HG02852 (cell line): ENCODE data around the gene TNFRSF8.
A peak's percentile ranks its signal among the peaks of the same experiment; 100 is the strongest.

Experiments
- ATAC-seq: cut with Tn5 transposase; IDR thresholded peaks from one replicate; pipeline ENCODE4 v1.9.1; 2021; ENCODE audit warnings: mild to moderate bottlenecking, moderate library complexity; ENCODE audit not compliant: unreplicated experiment

The TNFRSF8 gene

DNA sequence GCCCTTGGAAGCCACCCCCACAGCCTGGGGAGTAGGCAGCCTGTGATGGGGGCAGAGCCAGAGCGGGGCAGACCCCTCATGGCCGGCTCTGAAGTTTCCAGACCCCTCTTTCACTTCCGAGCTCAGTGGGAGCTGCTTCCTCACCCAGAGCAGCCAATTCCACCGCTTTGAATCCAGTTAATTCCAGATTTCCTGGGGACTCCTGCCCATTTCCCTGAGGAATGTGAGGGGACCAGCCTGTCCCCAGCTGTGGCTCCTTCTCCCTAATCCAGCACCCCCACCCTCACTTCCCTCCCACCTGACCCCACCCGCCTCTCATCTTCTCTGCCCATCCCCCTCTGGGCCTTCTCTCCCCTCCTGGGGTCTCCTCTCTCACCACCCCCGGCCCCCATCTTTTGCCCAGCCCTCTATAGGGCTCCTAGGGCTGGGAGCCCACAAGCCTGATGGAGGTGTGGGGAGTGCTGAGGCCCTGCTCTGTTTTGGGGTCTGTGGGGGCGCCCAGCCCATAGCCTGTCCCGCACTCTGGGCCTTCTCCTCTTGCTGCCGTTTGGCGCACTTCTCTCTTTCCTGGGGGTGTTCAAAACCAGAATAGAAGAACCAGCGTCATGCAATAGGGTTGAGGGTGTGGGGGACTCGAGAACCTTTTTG is 77.5 kb downstream of the TNFRSF8 start:
- ATAC-seq: no peak

DNA sequence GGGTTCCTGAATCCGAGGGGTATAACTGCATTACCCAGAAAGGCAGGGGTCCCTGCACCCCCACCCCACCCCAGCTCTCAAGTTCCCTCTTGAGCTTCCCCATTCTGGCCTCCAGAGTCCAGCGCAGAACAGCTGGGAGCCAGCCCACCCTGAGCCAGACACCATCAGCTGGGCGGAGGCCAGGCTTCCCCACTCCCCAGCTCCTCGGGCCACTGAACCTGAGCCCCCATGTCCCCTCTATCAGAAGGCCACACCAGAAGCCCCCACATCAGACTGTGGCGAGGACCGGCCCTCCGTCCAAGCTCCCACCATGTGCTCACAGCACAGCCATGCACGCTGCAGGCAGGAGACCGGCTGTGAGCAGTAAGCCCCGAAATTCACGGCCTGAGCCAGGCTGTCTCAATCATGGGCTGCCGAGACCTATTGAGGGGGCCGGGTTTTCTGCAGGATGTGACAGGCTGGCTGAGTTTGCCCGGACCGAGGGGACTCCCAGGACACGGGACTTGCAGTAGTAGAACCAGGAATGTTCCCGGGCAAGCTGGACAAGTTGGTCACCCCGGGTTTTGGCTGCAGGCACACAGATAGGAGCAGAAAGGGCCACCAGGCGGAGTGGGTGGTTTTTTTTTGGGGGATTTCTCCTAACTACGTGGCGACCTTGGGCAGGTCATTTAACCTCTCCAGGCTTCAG is 78.2 kb downstream of the TNFRSF8 start:
- ATAC-seq: no peak

DNA sequence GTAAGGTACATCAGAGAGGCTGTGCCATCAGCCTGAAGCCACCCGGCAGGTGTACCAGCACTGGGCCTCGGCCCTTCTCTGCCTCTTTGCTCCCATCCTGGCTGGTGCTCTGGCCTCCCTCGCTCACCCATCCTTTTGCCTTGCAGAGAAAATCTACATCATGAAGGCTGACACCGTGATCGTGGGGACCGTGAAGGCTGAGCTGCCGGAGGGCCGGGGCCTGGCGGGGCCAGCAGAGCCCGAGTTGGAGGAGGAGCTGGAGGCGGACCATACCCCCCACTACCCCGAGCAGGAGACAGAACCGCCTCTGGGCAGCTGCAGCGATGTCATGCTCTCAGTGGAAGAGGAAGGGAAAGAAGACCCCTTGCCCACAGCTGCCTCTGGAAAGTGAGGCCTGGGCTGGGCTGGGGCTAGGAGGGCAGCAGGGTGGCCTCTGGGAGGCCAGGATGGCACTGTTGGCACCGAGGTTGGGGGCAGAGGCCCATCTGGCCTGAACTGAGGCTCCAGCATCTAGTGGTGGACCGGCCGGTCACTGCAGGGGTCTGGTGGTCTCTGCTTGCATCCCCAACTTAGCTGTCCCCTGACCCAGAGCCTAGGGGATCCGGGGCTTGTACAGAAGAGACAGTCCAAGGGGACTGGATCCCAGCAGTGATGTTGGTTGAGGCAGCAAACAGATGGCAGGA is 79.2 kb downstream of the TNFRSF8 start:
- no peak for ATAC-seq

DNA sequence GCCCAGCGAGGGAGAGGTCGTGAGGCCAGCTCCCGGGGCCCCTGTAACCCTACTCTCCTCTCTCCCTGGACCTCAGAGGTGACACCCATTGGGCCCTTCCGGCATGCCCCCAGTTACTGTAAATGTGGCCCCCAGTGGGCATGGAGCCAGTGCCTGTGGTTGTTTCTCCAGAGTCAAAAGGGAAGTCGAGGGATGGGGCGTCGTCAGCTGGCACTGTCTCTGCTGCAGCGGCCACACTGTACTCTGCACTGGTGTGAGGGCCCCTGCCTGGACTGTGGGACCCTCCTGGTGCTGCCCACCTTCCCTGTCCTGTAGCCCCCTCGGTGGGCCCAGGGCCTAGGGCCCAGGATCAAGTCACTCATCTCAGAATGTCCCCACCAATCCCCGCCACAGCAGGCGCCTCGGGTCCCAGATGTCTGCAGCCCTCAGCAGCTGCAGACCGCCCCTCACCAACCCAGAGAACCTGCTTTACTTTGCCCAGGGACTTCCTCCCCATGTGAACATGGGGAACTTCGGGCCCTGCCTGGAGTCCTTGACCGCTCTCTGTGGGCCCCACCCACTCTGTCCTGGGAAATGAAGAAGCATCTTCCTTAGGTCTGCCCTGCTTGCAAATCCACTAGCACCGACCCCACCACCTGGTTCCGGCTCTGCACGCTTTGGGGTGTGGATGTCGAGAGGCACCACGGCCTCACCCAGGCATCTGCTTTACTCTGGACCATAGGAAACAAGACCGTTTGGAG is 80.0 kb downstream of the TNFRSF8 start:
- ATAC-seq: no peak

DNA sequence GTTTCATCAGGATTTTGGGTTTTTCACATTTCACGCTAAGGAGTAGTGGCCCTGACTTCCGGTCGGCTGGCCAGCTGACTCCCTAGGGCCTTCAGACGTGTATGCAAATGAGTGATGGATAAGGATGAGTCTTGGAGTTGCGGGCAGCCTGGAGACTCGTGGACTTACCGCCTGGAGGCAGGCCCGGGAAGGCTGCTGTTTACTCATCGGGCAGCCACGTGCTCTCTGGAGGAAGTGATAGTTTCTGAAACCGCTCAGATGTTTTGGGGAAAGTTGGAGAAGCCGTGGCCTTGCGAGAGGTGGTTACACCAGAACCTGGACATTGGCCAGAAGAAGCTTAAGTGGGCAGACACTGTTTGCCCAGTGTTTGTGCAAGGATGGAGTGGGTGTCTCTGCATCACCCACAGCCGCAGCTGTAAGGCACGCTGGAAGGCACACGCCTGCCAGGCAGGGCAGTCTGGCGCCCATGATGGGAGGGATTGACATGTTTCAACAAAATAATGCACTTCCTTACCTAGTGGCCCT is 80.6 kb downstream of the TNFRSF8 start:
- ATAC-seq: no peak

DNA sequence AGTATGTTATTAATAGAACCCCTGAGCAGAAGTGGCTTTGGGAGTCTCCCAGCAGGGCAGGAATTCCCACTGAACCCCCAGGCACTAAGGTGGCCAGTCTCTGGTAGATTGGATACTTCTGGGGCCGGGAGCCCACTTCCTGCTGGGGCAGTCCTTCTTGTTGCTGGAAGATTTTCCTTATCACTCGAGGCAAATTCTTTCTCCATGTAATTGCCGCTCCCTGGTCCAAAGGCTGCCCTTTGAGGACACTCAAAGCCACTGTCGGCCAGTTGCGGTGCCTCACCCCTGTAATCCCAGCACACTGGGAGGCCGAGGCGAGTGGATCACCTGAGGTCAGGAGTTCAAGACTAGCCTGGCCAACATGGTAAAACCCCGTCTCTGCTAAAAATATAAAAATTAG is 81.1 kb downstream of the TNFRSF8 start:
- no peak for ATAC-seq

DNA sequence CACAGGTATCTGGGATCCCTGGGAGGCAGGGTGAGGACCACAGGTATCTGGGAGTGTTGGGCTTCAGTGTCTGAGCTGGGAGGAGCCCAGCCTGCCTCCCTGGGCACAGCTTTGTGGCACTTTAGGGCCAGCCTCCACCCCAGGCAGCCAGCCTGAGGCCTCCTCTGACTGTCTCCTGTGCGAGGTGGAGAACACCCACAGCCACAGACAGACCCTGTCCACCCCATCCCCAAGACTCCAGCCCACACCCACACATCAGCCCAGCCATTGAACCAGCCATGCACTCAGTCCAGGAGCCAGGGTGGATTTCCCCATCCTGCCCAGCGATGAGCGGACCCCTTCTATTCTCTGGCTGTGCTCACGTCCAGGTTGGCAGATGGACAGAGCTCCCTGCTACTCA is 81.9 kb downstream of the TNFRSF8 start:
- ATAC-seq: no peak

DNA sequence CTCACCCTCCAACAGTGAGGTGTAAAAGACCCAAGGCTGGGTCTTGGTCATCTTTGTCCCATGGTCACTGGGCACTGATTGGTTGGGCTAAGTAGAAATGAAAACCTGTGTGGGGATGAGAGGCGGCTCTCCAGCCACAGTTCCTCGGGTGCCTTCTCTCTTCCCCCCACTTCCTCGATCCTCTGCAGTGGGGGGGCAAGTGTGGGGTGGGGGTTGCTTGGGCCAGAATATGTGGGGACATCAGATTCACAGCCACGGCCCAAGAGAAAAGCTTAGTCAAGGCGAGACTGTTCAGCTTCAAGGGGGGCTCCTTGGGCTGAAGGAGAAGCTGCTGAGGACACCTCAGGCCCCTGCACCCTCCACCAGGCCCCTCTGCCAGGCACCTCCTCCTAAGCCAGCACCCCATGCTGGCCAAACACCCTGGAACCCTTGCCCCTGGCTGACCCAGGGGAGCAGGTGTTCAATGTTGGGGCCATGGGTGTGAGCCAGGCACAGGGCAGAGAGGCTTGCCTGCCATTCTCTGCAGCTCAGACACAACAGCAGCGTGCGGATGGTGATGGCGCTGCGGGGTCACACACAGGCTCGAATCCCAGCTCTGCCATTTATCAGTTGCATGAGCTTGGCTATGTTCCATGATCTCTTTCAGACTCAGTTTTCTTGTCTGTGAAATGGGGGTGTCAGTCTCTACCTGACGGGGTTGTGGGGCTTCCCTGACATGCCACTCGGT is 82.7 kb downstream of the TNFRSF8 start:
- ATAC-seq: no peak

DNA sequence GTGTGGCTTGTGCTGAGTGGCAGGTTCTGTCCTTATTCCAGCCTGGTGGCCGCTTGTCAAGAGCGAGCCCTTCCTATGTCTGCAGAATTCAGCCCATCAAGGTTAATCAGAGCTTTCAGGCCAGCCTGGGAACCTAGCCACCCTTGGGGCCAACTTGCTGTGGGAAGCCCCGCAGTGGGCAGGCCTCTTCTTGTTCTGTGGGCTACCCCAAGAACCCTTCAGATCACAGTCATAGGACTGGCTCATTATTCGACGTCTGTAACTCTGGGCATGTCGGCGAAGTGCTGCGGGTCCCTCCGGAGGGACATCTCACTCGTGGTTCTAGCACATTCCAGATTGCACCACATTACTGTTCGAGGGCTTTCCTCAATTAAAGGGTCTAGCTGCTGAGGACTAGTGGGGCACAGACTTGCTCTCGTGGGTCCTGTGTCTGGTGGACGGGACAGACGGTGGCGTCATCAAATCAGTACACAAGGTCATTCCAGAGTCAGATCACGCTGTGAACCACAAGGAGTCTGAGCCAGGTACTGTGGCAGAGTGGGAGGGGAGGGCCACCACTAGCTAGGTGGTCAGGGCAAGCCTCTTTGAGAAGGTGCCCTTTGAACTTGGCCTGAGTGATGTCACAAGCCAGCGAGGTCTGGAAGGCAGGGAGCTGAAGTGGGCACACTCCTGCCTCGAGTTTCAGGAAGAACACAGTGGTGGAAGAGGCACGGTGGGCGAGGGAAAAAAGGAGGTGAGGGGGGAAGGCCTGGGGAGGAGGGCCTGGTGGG is 83.4 kb downstream of the TNFRSF8 start:
- no peak for ATAC-seq

DNA sequence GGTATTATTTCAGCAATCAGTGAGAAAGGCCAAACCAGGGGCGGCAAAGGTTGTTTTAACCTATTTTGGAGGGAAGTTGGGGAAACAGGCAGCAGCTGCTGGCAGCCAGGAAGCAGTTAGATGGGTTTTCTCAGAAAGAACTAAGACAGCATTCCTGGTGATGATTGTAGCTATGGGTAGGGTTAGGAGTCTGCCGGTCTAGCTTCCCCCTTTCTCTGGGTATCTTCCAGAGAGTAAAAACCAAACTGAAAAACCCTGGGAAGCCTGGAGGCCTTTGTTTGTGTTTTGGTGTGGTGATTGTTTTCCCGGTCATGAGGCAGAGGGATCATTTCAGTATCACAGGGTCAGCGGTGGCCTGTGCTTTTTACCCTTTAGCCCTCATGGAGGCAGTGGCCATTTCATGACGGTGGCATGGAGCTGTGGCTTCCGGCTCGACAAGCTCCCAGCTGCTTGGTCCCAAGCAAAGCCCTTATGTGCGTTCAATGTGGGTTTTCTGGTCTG is 84.1 kb downstream of the TNFRSF8 start:
- ATAC-seq: no peak

DNA sequence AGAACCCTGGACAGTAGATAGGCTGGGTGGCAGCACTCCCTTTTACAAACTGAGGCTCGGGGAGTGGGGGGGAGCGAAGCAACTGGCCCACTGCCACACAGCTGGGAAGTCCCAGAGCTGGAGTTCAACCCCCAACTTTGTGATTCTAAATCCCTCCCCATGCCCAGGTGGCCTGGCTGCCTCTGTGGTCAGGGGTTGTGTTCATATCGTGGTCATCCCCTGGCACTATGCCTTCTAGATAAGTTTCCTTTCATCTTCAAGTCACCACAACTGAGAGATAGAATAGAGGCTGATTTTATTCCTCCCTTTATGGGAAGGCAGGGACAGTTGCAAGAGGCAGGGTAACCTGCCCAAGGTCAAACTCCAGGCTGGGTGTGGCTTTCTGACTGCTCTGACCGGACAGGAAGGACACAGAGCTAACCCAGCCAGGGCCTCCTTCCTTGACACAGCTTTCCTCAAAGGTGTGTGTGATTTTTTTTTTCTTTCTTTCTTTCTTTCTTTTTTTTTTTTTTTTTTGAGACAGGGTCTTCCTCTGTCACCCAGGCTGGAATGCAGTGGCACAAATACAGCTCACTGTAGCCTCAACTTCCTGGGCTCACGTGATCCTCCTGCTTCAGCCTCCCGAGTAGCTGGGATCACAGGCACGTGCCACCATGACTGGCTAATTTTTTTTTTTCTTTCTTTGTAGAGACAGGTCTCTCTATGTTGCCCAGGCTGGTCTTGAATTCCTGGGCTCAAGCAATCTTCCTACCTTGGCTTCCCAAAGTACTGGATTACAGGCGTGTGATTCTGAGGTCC is 85.3 kb downstream of the TNFRSF8 start:
- no peak for ATAC-seq

DNA sequence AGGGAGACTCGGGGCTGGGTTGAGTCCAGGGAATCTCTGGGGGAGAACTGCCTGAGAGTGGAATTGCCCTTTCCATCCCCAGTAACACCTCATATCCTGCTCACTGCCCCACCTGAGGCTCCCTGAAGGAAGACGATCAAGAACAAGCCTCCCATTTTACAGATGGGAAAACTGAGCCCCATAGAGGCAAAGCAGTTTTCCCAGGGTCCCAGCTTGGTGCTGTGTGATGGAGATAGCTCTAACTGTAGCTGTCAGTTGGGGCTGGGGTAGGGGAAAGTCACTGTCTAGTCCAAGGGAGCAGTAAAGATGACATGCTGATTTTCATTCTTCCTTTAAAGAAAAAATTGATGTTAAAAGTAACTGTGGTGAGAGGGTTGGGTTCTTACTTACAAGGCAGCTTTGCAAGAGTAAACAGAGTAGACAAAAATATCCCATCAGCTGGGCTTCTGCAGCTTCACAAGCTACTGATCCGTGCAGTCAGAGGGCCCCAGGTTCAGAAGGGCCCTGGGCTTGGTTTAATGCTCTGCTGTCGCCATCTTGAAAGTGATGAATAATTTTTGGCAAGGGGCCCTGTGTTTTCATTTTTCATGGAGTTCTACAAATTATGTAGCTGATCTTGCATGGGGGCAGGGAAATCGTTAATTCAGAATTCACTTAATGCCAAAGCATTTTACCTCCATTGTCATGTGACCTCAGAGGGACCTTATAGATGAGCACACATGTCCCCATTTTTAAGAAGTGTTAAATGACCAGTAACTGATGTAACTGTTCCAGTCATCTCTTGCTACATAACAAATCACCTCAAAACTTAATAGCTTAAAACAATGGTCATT is 86.1 kb downstream of the TNFRSF8 start:
- ATAC-seq: no peak

DNA sequence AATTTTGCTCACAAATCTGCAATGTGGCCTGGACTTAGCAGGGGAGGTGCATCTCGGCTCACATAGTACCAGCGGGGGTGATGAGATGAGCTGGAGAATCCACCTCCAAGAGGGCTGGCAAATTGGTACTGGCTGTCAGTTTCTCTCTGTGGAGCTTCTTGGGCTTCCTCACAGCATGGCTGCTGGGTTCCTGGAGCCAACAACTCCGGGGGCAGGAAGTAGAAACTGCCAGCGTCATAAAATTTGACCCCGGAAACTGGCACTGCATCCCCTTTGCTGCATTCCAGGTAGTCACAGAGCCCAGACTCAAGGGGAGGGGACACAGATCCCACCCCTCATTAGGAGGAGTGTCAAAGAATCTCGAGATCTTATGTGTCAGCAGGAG is 86.7 kb downstream of the TNFRSF8 start:
- no peak for ATAC-seq

DNA sequence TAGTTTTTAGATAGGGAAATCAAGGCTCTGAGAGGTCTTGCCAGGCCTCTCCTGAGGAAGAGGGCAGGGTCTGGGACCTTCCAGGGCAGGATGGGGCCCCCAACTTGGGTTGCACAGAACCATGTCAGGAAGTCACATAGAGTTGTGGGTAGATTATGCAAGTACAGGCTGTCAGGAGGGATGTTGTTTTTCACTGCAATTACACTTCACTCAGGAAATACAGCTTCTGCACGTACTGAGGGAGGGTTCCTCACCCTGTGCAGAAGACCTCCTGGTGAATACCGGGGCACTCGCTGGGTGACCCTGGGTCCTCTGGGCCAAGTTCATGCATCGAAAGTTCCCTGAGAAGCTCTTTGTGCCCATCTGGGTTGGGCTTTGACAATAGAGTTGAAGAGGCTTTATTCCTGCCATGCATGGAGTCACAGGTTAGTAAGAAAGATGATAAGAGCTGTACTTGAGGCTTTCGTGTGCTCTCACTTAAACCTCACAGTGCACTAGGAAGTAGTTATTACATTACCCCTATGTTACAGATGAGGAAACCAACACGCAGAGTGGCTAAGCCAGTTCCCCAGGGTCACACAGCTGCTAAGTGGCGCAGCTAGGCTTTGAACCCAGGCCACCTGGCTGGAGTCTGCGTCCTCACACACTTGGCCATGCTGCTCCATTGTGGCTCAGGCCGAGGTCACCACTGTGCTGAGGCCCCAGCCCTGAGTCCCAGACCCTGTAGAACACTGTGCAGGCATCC is 87.5 kb downstream of the TNFRSF8 start:
- no peak for ATAC-seq

DNA sequence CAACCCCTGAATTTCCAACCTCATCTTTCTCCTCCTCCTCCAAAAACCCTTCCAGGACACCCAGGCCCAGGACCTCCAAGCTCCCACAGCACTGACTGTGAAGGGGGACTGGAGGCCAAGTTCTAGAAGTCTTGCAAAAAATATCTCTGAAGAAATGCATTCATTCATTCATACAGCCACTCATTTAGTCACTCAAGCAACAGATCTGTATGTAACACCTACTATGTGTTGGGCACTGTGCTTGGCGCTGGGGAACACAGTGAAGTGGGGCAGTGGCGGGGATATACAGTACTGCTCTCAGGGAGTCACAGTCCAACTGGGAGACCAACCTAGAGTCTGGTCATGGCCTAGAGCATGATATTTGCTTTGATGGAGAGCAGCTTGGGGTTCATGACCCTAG is 88.4 kb downstream of the TNFRSF8 start:
- ATAC-seq: no peak

DNA sequence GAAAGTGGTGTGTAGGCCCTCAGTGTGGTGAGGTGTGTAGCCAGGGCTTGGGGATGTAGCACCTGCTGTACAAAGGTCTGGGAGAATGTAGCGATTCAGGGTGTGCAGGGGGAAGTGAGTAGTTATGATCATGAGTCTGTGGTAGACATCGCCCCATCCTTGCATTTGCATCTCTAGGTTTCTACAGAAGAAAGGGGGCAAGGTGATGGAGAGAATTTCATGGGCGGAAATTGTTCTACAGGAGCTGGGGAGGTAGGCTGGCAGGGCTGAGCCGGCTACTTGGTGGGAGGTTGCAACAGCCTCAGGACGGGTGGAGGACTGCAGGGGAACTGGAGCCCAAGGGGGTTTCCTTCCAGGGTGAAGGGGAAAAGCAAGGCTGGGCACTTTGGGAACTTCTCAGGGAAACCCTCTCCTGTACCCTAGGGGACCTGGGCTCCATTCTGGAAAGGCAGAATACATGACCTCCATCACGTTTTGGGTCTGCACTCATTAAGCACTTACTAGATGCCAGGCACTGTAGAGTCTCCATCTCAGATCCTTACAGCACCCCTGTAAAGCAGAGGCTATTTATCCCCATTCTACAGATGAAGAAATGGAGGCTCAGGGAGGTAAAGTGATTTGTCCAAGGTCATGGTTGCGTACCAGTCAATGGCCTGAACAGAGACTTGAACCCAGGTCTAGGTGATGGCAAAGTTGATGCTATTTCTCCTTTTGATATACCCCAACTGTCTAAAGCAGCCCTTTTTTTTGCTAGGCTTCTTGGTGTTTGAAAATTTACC is 89.2 kb downstream of the TNFRSF8 start:
- ATAC-seq: peak; percentile 55
